IMR-90 (cell line): ENCODE data around the gene GALNT7. TPM values are rescaled to one million over a fixed set of nuclear protein-coding genes. Genes with fewer than 3 reads are reported as not detected.
A peak's percentile ranks its signal among the peaks of the same experiment; 100 is the strongest.

Source experiments
- ATAC-seq: fragments of 200-7000 bp; cut with Tn5 transposase; 2 replicates; pipeline ENCODE4 v1.9.1; 2020; ENCODE audit warnings: low read depth, mild to moderate bottlenecking, moderate library complexity
- BruUV-seq: library from RNA; stranded (reverse); fragments of 400-500 nt; replicated peaks from 2 replicates; lab custom pipeline; 2021; lab: Mats Ljungman, UMichigan
- CTCF ChIA-PET: fragments of 300-600 bp; formaldehyde crosslinking; extraction: SDS; loops from one replicate; lab custom pipeline; 2021; ENCODE audit warnings: antibody characterized with exemption; lab: Yijun Ruan, JAX
- POLR2A ChIA-PET: fragments of 300-600 bp; sonication (Branson Sonifier 250); formaldehyde crosslinking; loops from one replicate; lab custom pipeline; 2022; ENCODE audit warnings: antibody characterized with exemption; ENCODE audit not compliant: unreplicated experiment; lab: Charles Lee
- DNase-seq: peaks from one replicate; pipeline ENCODE4 v3.0.0; 2013
- H2AFZ ChIP-seq: replicated peaks from 2 replicates; pipeline ENCODE3; 2013; ENCODE audit warnings: low read length, mild to moderate bottlenecking; ENCODE audit not compliant: poor library complexity
- H2AK5ac ChIP-seq: 2 replicates; pipeline ENCODE4 v1.6.1; 2013; ENCODE audit warnings: low read depth, low read length, inconsistent platforms
- H2AK9ac ChIP-seq: replicated peaks from 2 replicates; pipeline ENCODE3; 2013; ENCODE audit warnings: mild to moderate bottlenecking, low read depth, low read length, moderate library complexity; ENCODE audit not compliant: poor library complexity
- H2BK120ac ChIP-seq: 2 replicates; pipeline ENCODE4 v1.6.1; 2013; ENCODE audit warnings: low read depth, low read length, inconsistent platforms
- H2BK15ac ChIP-seq: 3 replicates; pipeline ENCODE4 v1.6.1; 2013; ENCODE audit warnings: low read depth, low read length, inconsistent platforms
- H2BK20ac ChIP-seq: 2 replicates; pipeline ENCODE4 v1.6.1; 2013; ENCODE audit warnings: low read depth, mild to moderate bottlenecking, inconsistent platforms, low read length, moderate library complexity
- H2BK5ac ChIP-seq: 2 replicates; pipeline ENCODE4 v1.6.1; 2013; ENCODE audit warnings: mild to moderate bottlenecking, low read depth, low read length, inconsistent platforms; ENCODE audit not compliant: poor library complexity, severe bottlenecking
- H3K14ac ChIP-seq: replicated peaks from 2 replicates; pipeline ENCODE4 v1.6.1; 2013; ENCODE audit warnings: low read depth, low read length, inconsistent platforms
- H3K18ac ChIP-seq: 2 replicates; pipeline ENCODE4 v1.6.1; 2013; ENCODE audit warnings: low read depth, low read length, control low read depth
- H3K23ac ChIP-seq: 2 replicates; pipeline ENCODE4 v1.6.1; 2013; ENCODE audit warnings: low read depth, low read length, inconsistent platforms
- H3K27ac ChIP-seq: 2 replicates; pipeline ENCODE4 v1.5.1; 2013; ENCODE audit warnings: mild to moderate bottlenecking, control low read depth, low read length; ENCODE audit not compliant: insufficient read depth
- H3K27me3 ChIP-seq: 2 replicates; pipeline ENCODE4 v1.6.1; 2013; ENCODE audit warnings: low read length; ENCODE audit not compliant: control insufficient read depth, insufficient read depth
- H3K36me3 ChIP-seq: 2 replicates; pipeline ENCODE4 v1.6.1; 2013; ENCODE audit warnings: low read length, mixed read lengths; ENCODE audit not compliant: control insufficient read depth, insufficient read depth
- H3K4ac ChIP-seq: 2 replicates; pipeline ENCODE4 v1.6.1; 2013; ENCODE audit warnings: low read depth, low read length, inconsistent platforms
- H3K4me1 ChIP-seq: 2 replicates; pipeline ENCODE4 v1.6.1; 2013; ENCODE audit warnings: low read length, mixed read lengths; ENCODE audit not compliant: control insufficient read depth, insufficient read depth
- H3K4me2 ChIP-seq: 2 replicates; pipeline ENCODE4 v1.6.1; 2013; ENCODE audit warnings: low read depth, mild to moderate bottlenecking, control low read depth, low read length, moderate library complexity
- H3K4me3 ChIP-seq: 2 replicates; pipeline ENCODE4 v1.5.1; 2013; ENCODE audit warnings: low read depth, mild to moderate bottlenecking, control low read depth, low read length, moderate library complexity; ENCODE audit not compliant: insufficient read depth
- H3K56ac ChIP-seq: 2 replicates; pipeline ENCODE4 v1.6.1; 2013; ENCODE audit warnings: low read length, inconsistent platforms; ENCODE audit not compliant: insufficient read depth; ENCODE audit errors: extremely low read depth
- H3K79me1 ChIP-seq, 2 experiments: 2 replicates each; pipeline ENCODE4 v1.6.1; 2013; ENCODE audit warnings: low read length in 2 of 2, inconsistent platforms in 1 of 2, low read depth in 1 of 2
- H3K9ac ChIP-seq: 2 replicates; pipeline ENCODE4 v1.6.1; 2013; ENCODE audit warnings: low read depth, low read length, control low read depth
- H3K9me1 ChIP-seq: 2 replicates; pipeline ENCODE4 v1.6.1; 2013; ENCODE audit warnings: low read length, inconsistent platforms; ENCODE audit not compliant: insufficient read depth
- H3K9me3 ChIP-seq: 2 replicates; pipeline ENCODE4 v1.6.1; 2013; ENCODE audit warnings: low read length; ENCODE audit not compliant: control insufficient read depth, insufficient read depth
- H4K20me1 ChIP-seq: 2 replicates; pipeline ENCODE4 v1.6.1; 2013; ENCODE audit warnings: low read length, inconsistent platforms; ENCODE audit not compliant: insufficient read depth
- H4K5ac ChIP-seq: 2 replicates; pipeline ENCODE4 v1.6.1; 2013; ENCODE audit warnings: mild to moderate bottlenecking, low read depth, low read length, control low read depth
- H4K8ac ChIP-seq, 2 experiments: 2 replicates each; pipeline ENCODE4 v1.6.1; 2013; ENCODE audit warnings: low read depth in 2 of 2, low read length in 2 of 2, control low read depth in 1 of 2, inconsistent platforms in 1 of 2
- H4K91ac ChIP-seq: 2 replicates; pipeline ENCODE4 v1.6.1; 2013; ENCODE audit warnings: low read depth, low read length, inconsistent platforms; ENCODE audit not compliant: insufficient read depth
- BHLHE40 ChIP-seq: fragments of 150-350 bp; IDR thresholded peaks from 2 replicates; pipeline ENCODE4 v1.6.1; 2016; ENCODE audit warnings: mild to moderate bottlenecking, low read depth, low read length
- CEBPB ChIP-seq: IDR thresholded peaks from 2 replicates; pipeline ENCODE4 v1.6.1; 2012; ENCODE audit warnings: low read depth, low read length, improper control_type of control experiment
- FOS ChIP-seq: fragments of 150-350 bp; IDR thresholded peaks from 2 replicates; pipeline ENCODE4 v1.6.1; 2016; ENCODE audit warnings: low read depth, low read length
- MAFK ChIP-seq: IDR thresholded peaks from 2 replicates; pipeline ENCODE4 v1.6.1; 2012; ENCODE audit warnings: low read depth, low read length, improper control_type of control experiment
- MAZ ChIP-seq: IDR thresholded peaks from 2 replicates; pipeline ENCODE4 v1.6.1; 2012; ENCODE audit warnings: low read depth, mild to moderate bottlenecking, low read length, improper control_type of control experiment, moderate library complexity, borderline replicate concordance
- MXI1 ChIP-seq: IDR thresholded peaks from 2 replicates; pipeline ENCODE4 v1.6.1; 2012; ENCODE audit warnings: low read depth, mild to moderate bottlenecking, low read length, moderate library complexity, borderline replicate concordance
- NFE2L2 ChIP-seq: fragments of 150-350 bp; IDR thresholded peaks from 2 replicates; pipeline ENCODE4 v1.6.1; 2016; ENCODE audit warnings: low read depth, mild to moderate bottlenecking, low read length
- POLR2A ChIP-seq: IDR thresholded peaks from 2 replicates; pipeline ENCODE4 v1.6.1; 2012; ENCODE audit warnings: mild to moderate bottlenecking, low read depth, low read length
- RAD21 ChIP-seq: IDR thresholded peaks from 2 replicates; pipeline ENCODE4 v1.6.1; 2012; ENCODE audit warnings: low read length, improper control_type of control experiment
- RCOR1 ChIP-seq: IDR thresholded peaks from 2 replicates; pipeline ENCODE4 v1.6.1; 2012; ENCODE audit warnings: mild to moderate bottlenecking, low read length, improper control_type of control experiment; ENCODE audit not compliant: insufficient replicate concordance
- RFX5 ChIP-seq: IDR thresholded peaks from 2 replicates; pipeline ENCODE4 v1.8.0; 2012; ENCODE audit warnings: low read depth, mild to moderate bottlenecking, low read length, moderate library complexity
- SMC3 ChIP-seq: fragments of 150-350 bp; IDR thresholded peaks from 2 replicates; pipeline ENCODE4 v1.6.1; 2016; ENCODE audit warnings: low read depth, mild to moderate bottlenecking, antibody characterized with exemption, low read length, moderate library complexity
- WGBS, 2 experiments: methylation state at CpG; one replicate each; pipeline versions ENCODE4 v1.1.5 to v1.1.7; 2013; ENCODE audit warnings: missing lambda C conversion rate in 2 of 2; ENCODE audit not compliant: insufficient read length in 1 of 2; ENCODE audit errors: extremely low coverage in 2 of 2; 5-methylcytosine and 5-hydroxymethylcytosine counted together
- dilution Hi-C: fragments of 300-500 bp; cut with HindIII; formaldehyde crosslinking; loops from one replicate; pipeline ENCODE4 v1.14.3; 2018; ENCODE audit warnings: low sequenced_read_pairs; ENCODE audit not compliant: unreplicated experiment
- in situ Hi-C: fragments of 300-500 bp; cut with MboI; formaldehyde crosslinking; loops from 3 replicates; pipeline ENCODE4 v1.14.3; 2019; ENCODE audit warnings: low sequenced_read_pairs, inconsistent platforms, mixed read lengths
- intact Hi-C: fragments of 100-400 bp; cut with micrococcal nuclease; formaldehyde crosslinking; loops from 2 replicates; pipeline ENCODE4 v1.10.0; 2022
- polyA plus RNA-seq, 3 experiments: library from polyadenylated mRNA; depleted of rRNA; stranded (reverse); fragments of >200 nt; gene quantifications; 2 replicates each; pipeline ENCODE4 v1.2.3, GENCODE V29; 2012; ENCODE audit warnings: low replicate concordance in 1 of 3
- total RNA-seq: library from RNA; depleted of rRNA; stranded (reverse); fragments of >200 nt; gene quantifications from 2 replicates; pipeline ENCODE4 v1.2.3, GENCODE V29; 2012
- TF ChIP-seq, protein P1 (sequence below): conservative IDR thresholded peaks from 2 replicates; pipeline ENCODE4 v1.5.1; 2012; ENCODE audit warnings: mild to moderate bottlenecking, low read depth, low read length, improper control_type of control experiment
- TF ChIP-seq, protein P2 (sequence below): fragments of 150-350 bp; IDR thresholded peaks from 2 replicates; pipeline ENCODE4 v1.6.1; 2017; ENCODE audit warnings: mild to moderate bottlenecking, antibody characterized with exemption, low read length, low read depth
- TF ChIP-seq, protein P3 (sequence below): fragments of 150-350 bp; IDR thresholded peaks from 2 replicates; pipeline ENCODE4 v1.6.1; 2016; ENCODE audit warnings: low read depth, mild to moderate bottlenecking, low read length, moderate library complexity, borderline replicate concordance

The GALNT7 gene
- total and polyA plus RNA-seq, 2 of the 4 experiments (the other 2 are of a cell fraction), result 19.1 to 31.2 TPM

DNA sequence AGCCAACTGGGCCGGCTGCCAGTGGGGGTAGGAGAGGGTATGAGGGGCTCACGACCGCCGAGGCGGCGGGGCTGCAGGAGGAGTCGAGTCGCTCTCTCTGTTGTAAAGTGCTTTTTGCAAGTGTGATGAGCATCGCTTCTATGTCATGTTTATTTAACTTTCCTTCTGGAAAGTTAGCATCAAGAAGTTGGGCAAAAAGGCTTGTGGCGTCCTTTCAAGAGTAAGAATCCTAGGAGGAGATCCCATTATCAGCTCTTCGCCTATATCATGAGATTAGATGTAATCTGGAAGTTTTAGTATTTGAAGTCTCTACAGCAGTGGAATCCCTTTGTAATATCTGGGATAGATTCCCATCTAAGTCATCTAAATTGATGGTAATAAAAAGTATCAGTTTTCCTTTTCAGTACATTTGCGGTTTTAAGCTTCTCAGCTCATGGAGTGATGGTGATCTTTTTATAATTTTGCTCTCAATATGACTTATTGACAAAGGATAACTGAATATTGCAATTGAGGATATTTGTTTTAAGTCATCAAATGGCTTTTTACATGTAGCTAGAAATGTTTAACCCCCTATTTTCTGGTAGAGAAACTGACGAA is 1.7 kb downstream of the GALNT7 start:
- Histone ChIP-seq H2BK5ac (peak overlapping the region; percentile 79), H3K79me1 (peaks cover 20 to 38% of the 10 kb centered on the region in 2 experiments; a peak in 3 of 4 replicates), H3K18ac (no peak overlapping the region), H3K23ac (peak overlapping the region; percentile 58), H3K56ac (peak overlapping the region; percentile 10; the same call in 1 of the 2 replicates), H4K8ac (0 out of 4 replicates have a peak overlapping the region, but pooled peaks of 1 of the 2 experiments have one; percentile 1), H2BK20ac (no peak overlapping the region), H3K4me2 (peak overlapping the region; percentile 92), H3K4ac (peak overlapping the region; percentile 48; the same call in 1 of the 2 replicates), H2AK5ac (no peak overlapping the region), H4K91ac (no peak overlapping the region), H3K27ac (peak overlapping the region; percentile 65), H4K20me1 (no peaks in the 10 kb centered on the region; the same call in 1 of the 2 replicates), H2BK120ac (no peak overlapping the region), H3K4me3 (peak overlapping the region; percentile 84), H3K27me3 (no peaks in the 10 kb centered on the region), H2AK9ac (peak overlapping the region; percentile 86), H3K14ac (peak overlapping the region; percentile 10), H2BK15ac (no peak overlapping the region), H3K36me3 (no peaks in the 10 kb centered on the region), H3K9ac (peak overlapping the region; percentile 14; the same call in 1 of the 2 replicates), H3K9me1 (no peaks in the 10 kb centered on the region), H3K4me1 (peaks cover 2% of the 10 kb centered on the region; the same call in 1 of the 2 replicates), H3K9me3 (no peaks in the 10 kb centered on the region), H4K5ac (no peak overlapping the region), H2AFZ (peak overlapping the region; percentile 94)
- ChIA-PET CTCF (interaction anchor here (0.5 to 1.9 kb wide), 3 partner anchors 78 to 157 kb away, joined by 3 to 5 read pairs (median 5); no protein-coding TSS in a partner anchor), POLR2A (no interaction called here)
- dilution Hi-C loops (no loop called here), in situ Hi-C loops (no loop called here), intact Hi-C loops (loop anchor here (1.0 to 2.0 kb wide), 2 partner anchors 82 to 145 kb away; no protein-coding TSS in a partner anchor)
- WGBS, 2 experiments, result no CpG with 5 or more reads among the region's 13 CpGs
- DNase-seq (no peak), ATAC-seq (peak; percentile 1; the same call in 1 of the 2 replicates)
- BruUV-seq, result no TSS peak
- TF ChIP-seq MXI1, result no peak
- TF ChIP-seq, protein P1, sequence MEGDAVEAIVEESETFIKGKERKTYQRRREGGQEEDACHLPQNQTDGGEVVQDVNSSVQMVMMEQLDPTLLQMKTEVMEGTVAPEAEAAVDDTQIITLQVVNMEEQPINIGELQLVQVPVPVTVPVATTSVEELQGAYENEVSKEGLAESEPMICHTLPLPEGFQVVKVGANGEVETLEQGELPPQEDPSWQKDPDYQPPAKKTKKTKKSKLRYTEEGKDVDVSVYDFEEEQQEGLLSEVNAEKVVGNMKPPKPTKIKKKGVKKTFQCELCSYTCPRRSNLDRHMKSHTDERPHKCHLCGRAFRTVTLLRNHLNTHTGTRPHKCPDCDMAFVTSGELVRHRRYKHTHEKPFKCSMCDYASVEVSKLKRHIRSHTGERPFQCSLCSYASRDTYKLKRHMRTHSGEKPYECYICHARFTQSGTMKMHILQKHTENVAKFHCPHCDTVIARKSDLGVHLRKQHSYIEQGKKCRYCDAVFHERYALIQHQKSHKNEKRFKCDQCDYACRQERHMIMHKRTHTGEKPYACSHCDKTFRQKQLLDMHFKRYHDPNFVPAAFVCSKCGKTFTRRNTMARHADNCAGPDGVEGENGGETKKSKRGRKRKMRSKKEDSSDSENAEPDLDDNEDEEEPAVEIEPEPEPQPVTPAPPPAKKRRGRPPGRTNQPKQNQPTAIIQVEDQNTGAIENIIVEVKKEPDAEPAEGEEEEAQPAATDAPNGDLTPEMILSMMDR, result no peak
- no peak for TF ChIP-seq RAD21
- TF ChIP-seq, protein P2, sequence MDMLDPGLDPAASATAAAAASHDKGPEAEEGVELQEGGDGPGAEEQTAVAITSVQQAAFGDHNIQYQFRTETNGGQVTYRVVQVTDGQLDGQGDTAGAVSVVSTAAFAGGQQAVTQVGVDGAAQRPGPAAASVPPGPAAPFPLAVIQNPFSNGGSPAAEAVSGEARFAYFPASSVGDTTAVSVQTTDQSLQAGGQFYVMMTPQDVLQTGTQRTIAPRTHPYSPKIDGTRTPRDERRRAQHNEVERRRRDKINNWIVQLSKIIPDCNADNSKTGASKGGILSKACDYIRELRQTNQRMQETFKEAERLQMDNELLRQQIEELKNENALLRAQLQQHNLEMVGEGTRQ, result no peak
- no peak for TF ChIP-seq MAFK
- no peak for TF ChIP-seq RFX5
- TF ChIP-seq CEBPB, result no peak
- no peak for TF ChIP-seq MAZ
- no peak for TF ChIP-seq RCOR1
- TF ChIP-seq BHLHE40, result no peak
- TF ChIP-seq SMC3, result no peak
- TF ChIP-seq POLR2A, result no peak
- TF ChIP-seq FOS, result no peak
- TF ChIP-seq NFE2L2, result no peak
- TF ChIP-seq, protein P3, sequence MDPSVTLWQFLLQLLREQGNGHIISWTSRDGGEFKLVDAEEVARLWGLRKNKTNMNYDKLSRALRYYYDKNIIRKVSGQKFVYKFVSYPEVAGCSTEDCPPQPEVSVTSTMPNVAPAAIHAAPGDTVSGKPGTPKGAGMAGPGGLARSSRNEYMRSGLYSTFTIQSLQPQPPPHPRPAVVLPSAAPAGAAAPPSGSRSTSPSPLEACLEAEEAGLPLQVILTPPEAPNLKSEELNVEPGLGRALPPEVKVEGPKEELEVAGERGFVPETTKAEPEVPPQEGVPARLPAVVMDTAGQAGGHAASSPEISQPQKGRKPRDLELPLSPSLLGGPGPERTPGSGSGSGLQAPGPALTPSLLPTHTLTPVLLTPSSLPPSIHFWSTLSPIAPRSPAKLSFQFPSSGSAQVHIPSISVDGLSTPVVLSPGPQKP, result no peak
